ENCODE data around the gene MINDY4. TPM values are rescaled to one million over a fixed set of nuclear protein-coding genes. Genes with fewer than 3 reads are reported as not detected.
A peak's percentile ranks its signal among the peaks of the same experiment; 100 is the strongest.

The MINDY4 gene
- total RNA-seq, 1 donor, result 10.5 TPM

GRCh38 chr7:30815388-30815854, 44.2 kb downstream of the MINDY4 start:
- Histone ChIP-seq H2AFZ (ENCODE audit: low read length) (no peak overlapping the region), H3K4me2 (ENCODE audit: insufficient read depth, low read length) (no peak overlapping the region), H3K79me2 (ENCODE audit: insufficient read depth, low read length) (no peaks in the 10 kb centered on the region), H3K27ac (ENCODE audit: low read depth, low read length) (no peak overlapping the region), H3K9me3 (ENCODE audit: low read depth, low read length) (no peaks in the 10 kb centered on the region), H3K4me3 (ENCODE audit: insufficient read depth, low read length) (no peak overlapping the region), H4K20me1 (ENCODE audit: insufficient read depth, low read length) (peaks cover 26% of the 10 kb centered on the region), H3K27me3 (ENCODE audit: insufficient read depth, low read length) (peaks cover 15% of the 10 kb centered on the region), H3K36me3 (ENCODE audit: insufficient read depth, low read length) (no peaks in the 10 kb centered on the region), H3K4me1 (ENCODE audit: insufficient read depth, low read length) (peaks cover 19% of the 10 kb centered on the region)
- no peak for DNase-seq (ENCODE audit: insufficient read length, low spot score, missing footprints)
- TF ChIP-seq, protein P1, sequence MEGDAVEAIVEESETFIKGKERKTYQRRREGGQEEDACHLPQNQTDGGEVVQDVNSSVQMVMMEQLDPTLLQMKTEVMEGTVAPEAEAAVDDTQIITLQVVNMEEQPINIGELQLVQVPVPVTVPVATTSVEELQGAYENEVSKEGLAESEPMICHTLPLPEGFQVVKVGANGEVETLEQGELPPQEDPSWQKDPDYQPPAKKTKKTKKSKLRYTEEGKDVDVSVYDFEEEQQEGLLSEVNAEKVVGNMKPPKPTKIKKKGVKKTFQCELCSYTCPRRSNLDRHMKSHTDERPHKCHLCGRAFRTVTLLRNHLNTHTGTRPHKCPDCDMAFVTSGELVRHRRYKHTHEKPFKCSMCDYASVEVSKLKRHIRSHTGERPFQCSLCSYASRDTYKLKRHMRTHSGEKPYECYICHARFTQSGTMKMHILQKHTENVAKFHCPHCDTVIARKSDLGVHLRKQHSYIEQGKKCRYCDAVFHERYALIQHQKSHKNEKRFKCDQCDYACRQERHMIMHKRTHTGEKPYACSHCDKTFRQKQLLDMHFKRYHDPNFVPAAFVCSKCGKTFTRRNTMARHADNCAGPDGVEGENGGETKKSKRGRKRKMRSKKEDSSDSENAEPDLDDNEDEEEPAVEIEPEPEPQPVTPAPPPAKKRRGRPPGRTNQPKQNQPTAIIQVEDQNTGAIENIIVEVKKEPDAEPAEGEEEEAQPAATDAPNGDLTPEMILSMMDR (IDR thresholded peaks at IDR 0.05; ENCODE audit: extremely low read depth, low read depth, low read length), result no peak

- no peak for DNase-seq (ENCODE audit: insufficient read length, low spot score, missing footprints)
- TF ChIP-seq, protein P1 (IDR thresholded peaks at IDR 0.05; ENCODE audit: extremely low read depth, low read depth, low read length), result no peak
- Histone ChIP-seq H2AFZ (ENCODE audit: low read length) (no peak overlapping the region), H3K4me1 (ENCODE audit: insufficient read depth, low read length) (peaks cover 19% of the 10 kb centered on the region), H3K79me2 (ENCODE audit: insufficient read depth, low read length) (no peaks in the 10 kb centered on the region), H3K27me3 (ENCODE audit: insufficient read depth, low read length) (peaks cover 14% of the 10 kb centered on the region), H3K27ac (ENCODE audit: low read depth, low read length) (no peak overlapping the region), H3K9me3 (ENCODE audit: low read depth, low read length) (no peaks in the 10 kb centered on the region), H4K20me1 (ENCODE audit: insufficient read depth, low read length) (peaks cover 26% of the 10 kb centered on the region), H3K4me2 (ENCODE audit: insufficient read depth, low read length) (no peak overlapping the region), H3K36me3 (ENCODE audit: insufficient read depth, low read length) (no peaks in the 10 kb centered on the region), H3K4me3 (ENCODE audit: insufficient read depth, low read length) (no peak overlapping the region)
Observed at GRCh38 chr7:30815951-30816644, 44.9 kb downstream of the MINDY4 start.

DNA sequence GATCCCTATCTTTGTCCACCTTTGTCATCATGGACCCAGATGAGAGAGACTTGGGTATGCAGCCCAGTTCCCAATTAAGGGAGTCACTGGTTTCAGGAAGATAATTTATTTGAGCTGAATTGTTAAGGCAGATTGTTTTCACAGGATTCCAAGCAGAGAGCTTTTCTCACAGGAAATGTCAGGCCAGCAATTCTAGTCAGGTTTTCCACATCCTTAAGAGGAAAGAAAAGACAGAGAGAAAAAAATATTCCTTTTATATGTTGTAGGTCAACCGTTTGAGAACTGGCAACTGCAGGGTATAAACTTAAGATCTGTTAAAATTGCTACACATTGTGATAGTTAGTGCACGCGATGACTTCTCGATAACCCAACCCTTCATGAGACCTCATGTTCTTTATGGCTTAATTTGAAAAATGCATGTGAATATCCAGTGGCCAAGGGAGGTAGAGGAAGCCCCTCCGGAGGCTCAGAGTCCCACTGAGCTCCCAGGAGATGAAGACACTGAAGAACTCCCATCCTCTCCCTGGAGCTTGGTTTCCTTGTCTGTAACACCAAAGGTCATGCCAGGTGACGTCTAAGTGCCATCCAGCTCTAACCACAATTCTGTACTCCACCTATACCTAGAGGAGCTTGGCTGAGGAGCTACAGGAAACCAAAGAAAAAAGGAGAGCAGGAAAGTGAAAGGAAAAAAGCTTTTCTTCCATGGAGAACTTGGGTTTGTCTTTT, 45.6 kb downstream of the MINDY4 start:
- H3K36me3 ChIP-seq (ENCODE audit: insufficient read depth, low read length), result no peaks in the 10 kb centered on the region
- H4K20me1 ChIP-seq (ENCODE audit: insufficient read depth, low read length), result peaks cover 25% of the 10 kb centered on the region
- H2AFZ ChIP-seq (ENCODE audit: low read length), result no peak overlapping the region
- H3K79me2 ChIP-seq (ENCODE audit: insufficient read depth, low read length), result no peaks in the 10 kb centered on the region
- H3K4me1 ChIP-seq (ENCODE audit: insufficient read depth, low read length), result peaks cover 19% of the 10 kb centered on the region
- peak; percentile 68 for DNase-seq (ENCODE audit: insufficient read length, low spot score, missing footprints)
- H3K4me3 ChIP-seq (ENCODE audit: insufficient read depth, low read length), result no peak overlapping the region
- no peaks in the 10 kb centered on the region for H3K9me3 ChIP-seq (ENCODE audit: low read depth, low read length)
- H3K27ac ChIP-seq (ENCODE audit: low read depth, low read length), result no peak overlapping the region
- peak overlapping the region; percentile 44 for H3K4me2 ChIP-seq (ENCODE audit: insufficient read depth, low read length)
- TF ChIP-seq, protein P1 (IDR thresholded peaks at IDR 0.05; ENCODE audit: extremely low read depth, low read depth, low read length), result no peak
- H3K27me3 ChIP-seq (ENCODE audit: insufficient read depth, low read length), result peaks cover 12% of the 10 kb centered on the region

DNA sequence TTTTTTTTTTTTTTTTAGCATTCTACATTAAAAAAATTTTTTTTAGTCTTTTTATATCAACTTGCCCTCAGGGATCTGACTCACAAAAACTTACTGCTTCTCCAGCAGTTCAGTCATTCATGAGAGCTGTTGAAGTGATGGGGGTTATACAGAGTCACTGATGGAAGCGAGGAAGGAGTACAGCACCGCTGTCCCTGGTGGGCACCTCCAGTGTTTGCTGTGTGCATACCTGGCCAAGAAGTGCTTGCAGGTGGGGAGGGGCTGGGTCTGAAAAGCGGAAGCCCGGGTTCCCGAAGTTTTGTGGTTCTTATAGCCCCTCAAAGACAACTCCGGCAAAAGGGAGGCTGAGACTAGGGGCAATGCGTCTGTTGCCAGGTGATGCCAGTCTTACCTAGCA, 46.2 kb downstream of the MINDY4 start:
- H3K27me3 ChIP-seq (ENCODE audit: insufficient read depth, low read length), result peaks cover 12% of the 10 kb centered on the region
- H3K9me3 ChIP-seq (ENCODE audit: low read depth, low read length), result no peaks in the 10 kb centered on the region
- no peaks in the 10 kb centered on the region for H3K36me3 ChIP-seq (ENCODE audit: insufficient read depth, low read length)
- H3K4me1 ChIP-seq (ENCODE audit: insufficient read depth, low read length), result peaks cover 19% of the 10 kb centered on the region
- H2AFZ ChIP-seq (ENCODE audit: low read length), result no peak overlapping the region
- H3K4me2 ChIP-seq (ENCODE audit: insufficient read depth, low read length), result peak overlapping the region; percentile 44
- TF ChIP-seq, protein P1 (IDR thresholded peaks at IDR 0.05; ENCODE audit: extremely low read depth, low read depth, low read length), result no peak
- peaks cover 23% of the 10 kb centered on the region for H4K20me1 ChIP-seq (ENCODE audit: insufficient read depth, low read length)
- H3K79me2 ChIP-seq (ENCODE audit: insufficient read depth, low read length), result no peaks in the 10 kb centered on the region
- H3K4me3 ChIP-seq (ENCODE audit: insufficient read depth, low read length), result no peak overlapping the region
- no peak overlapping the region for H3K27ac ChIP-seq (ENCODE audit: low read depth, low read length)
- peak; percentile 90 for DNase-seq (ENCODE audit: insufficient read length, low spot score, missing footprints)
